ENCODE data around the gene MFAP2.

DNA sequence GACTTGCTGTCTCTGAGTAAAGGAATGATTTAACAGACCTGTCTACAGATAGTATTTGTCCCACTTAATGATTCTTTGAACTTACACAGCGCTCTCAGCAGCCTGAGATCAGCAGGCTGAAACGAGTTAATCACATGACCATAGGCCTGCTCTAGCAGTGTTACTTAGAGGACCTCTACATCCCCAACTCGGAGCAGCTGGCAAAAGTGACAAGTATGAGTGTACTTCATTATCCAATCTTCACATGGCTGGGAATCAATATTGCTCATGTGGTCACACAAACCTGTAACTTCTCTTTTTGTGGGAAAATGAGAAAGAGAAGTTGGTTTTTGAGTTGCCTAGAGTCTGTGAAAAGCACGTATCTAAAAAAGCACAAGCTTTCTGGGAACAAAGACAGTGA, 42.7 kb upstream of the MFAP2 start:
- TF ChIP-seq EP300 (IDR thresholded peaks at IDR 0.05; ENCODE audit: low read depth) = no peak
- TF ChIP-seq CTCF (IDR thresholded peaks at IDR 0.05) = no peak
- TF ChIP-seq POLR2A (IDR thresholded peaks at IDR 0.05) = no peak
